Measurements from ENCODE around the gene NOL4L. TPM values are rescaled to one million over a fixed set of nuclear protein-coding genes. Genes with fewer than 3 reads are reported as not detected.

The NOL4L gene
- total RNA-seq, 4 donors from 2014 or later = 45.6 to 105 (median 85.9) TPM

GRCh38 chr20:32400476-32400875, 184.7 kb downstream of the NOL4L start:
- in situ Hi-C loops (cut with MboI; ENCODE audit: low pct_ligation_motif_present in 1 of 4, low pct_unique_long_range_greater_than_20kb in 1 of 4, low sequenced_read_pairs in 3 of 4) = no loop called here

DNA sequence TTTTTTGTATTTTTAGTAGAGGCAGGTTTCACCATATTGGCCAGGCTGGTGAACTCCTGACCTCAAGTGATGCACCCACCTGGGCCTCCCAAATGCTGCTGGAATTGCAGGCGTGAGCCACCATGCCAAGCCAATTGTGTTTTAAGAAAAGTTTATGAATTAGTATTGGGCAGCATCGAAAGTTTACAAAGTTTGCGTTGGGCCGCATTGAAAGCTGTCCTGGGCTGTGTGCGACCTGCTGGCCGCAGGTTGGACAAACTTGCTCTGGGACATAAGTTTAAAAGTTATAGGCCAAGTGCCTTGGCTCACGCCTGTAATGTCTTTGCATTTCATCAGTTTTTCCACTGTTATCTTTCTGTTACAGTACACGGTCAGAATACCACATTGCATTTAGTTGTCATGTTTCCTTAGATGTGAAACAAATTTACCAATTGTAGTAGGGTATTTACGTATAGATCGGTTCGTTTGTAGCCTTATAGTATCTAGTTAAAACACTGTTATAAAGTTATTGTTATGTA, 187.5 kb downstream of the NOL4L start:
- H3K27me3 ChIP-seq = no peaks in the 10 kb centered on the region
- no peak overlapping the region for H3K27ac ChIP-seq
- peaks cover 0 to 6% of the 10 kb centered on the region in 2 donors for H3K9me3 ChIP-seq
- intact Hi-C loops (cut with DNase I; ENCODE audit: low total_unique reads) (no loop called here), in situ Hi-C loops (cut with MboI; ENCODE audit: low pct_ligation_motif_present in 1 of 4, low pct_unique_long_range_greater_than_20kb in 1 of 4, low sequenced_read_pairs in 3 of 4) (no loop called here)
- peaks cover 0 to 3% (median 0%) of the 10 kb centered on the region in 4 donors for H3K4me1 ChIP-seq
- WGBS, 2 donors (ENCODE audit: low coverage in 1 of 2) = 77 to 89% methylated on average over 6 to 11 of the region's 11 CpGs
- peaks cover 0 to 5% (median 0%) of the 10 kb centered on the region in 4 donors for H3K36me3 ChIP-seq
- TF ChIP-seq POLR2A (IDR thresholded peaks at IDR 0.05) (no peak), POLR2AphosphoS5 (IDR thresholded peaks at IDR 0.05) (no peak), EP300 (IDR thresholded peaks at IDR 0.05; ENCODE audit: low read depth) (no peak)
- TF ChIP-seq, protein P1, sequence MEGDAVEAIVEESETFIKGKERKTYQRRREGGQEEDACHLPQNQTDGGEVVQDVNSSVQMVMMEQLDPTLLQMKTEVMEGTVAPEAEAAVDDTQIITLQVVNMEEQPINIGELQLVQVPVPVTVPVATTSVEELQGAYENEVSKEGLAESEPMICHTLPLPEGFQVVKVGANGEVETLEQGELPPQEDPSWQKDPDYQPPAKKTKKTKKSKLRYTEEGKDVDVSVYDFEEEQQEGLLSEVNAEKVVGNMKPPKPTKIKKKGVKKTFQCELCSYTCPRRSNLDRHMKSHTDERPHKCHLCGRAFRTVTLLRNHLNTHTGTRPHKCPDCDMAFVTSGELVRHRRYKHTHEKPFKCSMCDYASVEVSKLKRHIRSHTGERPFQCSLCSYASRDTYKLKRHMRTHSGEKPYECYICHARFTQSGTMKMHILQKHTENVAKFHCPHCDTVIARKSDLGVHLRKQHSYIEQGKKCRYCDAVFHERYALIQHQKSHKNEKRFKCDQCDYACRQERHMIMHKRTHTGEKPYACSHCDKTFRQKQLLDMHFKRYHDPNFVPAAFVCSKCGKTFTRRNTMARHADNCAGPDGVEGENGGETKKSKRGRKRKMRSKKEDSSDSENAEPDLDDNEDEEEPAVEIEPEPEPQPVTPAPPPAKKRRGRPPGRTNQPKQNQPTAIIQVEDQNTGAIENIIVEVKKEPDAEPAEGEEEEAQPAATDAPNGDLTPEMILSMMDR (IDR thresholded peaks at IDR 0.05) = no peak
- no peak overlapping the region for H3K4me3 ChIP-seq
- DNase-seq = no peak

More at GRCh38 chr20:32400476-32400875, 184.7 kb downstream of the NOL4L start:
- WGBS, 2 donors (ENCODE audit: low coverage in 1 of 2) = 100% methylated on average over 1 of the region's 1 CpG; no CpG with 5 or more reads in 1 of the 2 donors
- no peak for DNase-seq
- Histone ChIP-seq H3K9me3 (no peaks in the 10 kb centered on the region), H3K36me3 (no peaks in the 10 kb centered on the region), H3K27me3 (no peaks in the 10 kb centered on the region), H3K4me1 (peaks cover 0 to 3% (median 0%) of the 10 kb centered on the region in 4 donors), H3K27ac (no peak overlapping the region), H3K4me3 (no peak overlapping the region)
- TF ChIP-seq, protein P1 (IDR thresholded peaks at IDR 0.05) = no peak
- intact Hi-C loops (cut with DNase I; ENCODE audit: low total_unique reads) = no loop called here

GRCh38 chr20:32396646-32397160, 188.4 kb downstream of the NOL4L start:
- 87 to 89% methylated on average over 3 of the region's 3 CpGs for WGBS, 2 donors (ENCODE audit: low coverage in 1 of 2)
- Histone ChIP-seq H3K9me3 (peaks cover 0 to 6% of the 10 kb centered on the region in 2 donors), H3K27me3 (no peaks in the 10 kb centered on the region), H3K27ac (no peak overlapping the region), H3K36me3 (peaks cover 0 to 5% (median 0%) of the 10 kb centered on the region in 4 donors), H3K4me1 (peaks cover 0 to 3% (median 0%) of the 10 kb centered on the region in 4 donors), H3K4me3 (no peak overlapping the region)
- in situ Hi-C loops (cut with MboI; ENCODE audit: low pct_ligation_motif_present in 1 of 4, low pct_unique_long_range_greater_than_20kb in 1 of 4, low sequenced_read_pairs in 3 of 4) (no loop called here), intact Hi-C loops (cut with DNase I; ENCODE audit: low total_unique reads) (no loop called here)
- DNase-seq = no peak
- no peak for TF ChIP-seq EP300 (IDR thresholded peaks at IDR 0.05; ENCODE audit: low read depth)
- TF ChIP-seq, protein P1 (IDR thresholded peaks at IDR 0.05) = no peak
- no peak for TF ChIP-seq POLR2AphosphoS5 (IDR thresholded peaks at IDR 0.05)
- no peak for TF ChIP-seq POLR2A (IDR thresholded peaks at IDR 0.05)

DNA sequence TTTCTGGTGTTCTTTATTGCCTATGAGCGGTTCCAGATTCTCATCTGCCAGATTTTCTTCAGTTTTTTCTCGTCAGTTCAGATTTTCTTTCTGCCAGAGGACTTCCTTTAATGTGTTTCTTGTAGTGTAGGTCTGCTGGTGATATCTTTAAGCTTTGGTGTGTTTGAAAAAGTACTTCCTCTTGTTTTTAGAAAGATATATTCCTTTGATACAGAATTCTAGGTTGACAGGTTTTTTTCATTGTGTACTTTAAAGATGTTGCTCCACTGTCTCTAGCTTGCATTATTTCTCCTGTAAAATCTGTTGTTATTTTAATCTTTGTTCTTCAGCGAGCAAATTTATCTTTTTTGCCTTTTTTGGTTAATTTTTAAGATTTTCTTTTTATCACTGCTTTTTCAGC, 190.1 kb downstream of the NOL4L start:
- no peak for TF ChIP-seq POLR2A (IDR thresholded peaks at IDR 0.05)
- TF ChIP-seq, protein P1 (IDR thresholded peaks at IDR 0.05) = no peak
- TF ChIP-seq POLR2AphosphoS5 (IDR thresholded peaks at IDR 0.05) = no peak
- no peak for TF ChIP-seq EP300 (IDR thresholded peaks at IDR 0.05; ENCODE audit: low read depth)
- 83 to 95% methylated on average over 3 of the region's 3 CpGs for WGBS, 2 donors (ENCODE audit: low coverage in 1 of 2)
- Histone ChIP-seq H3K27me3 (no peaks in the 10 kb centered on the region), H3K4me3 (no peak overlapping the region), H3K27ac (no peak overlapping the region), H3K9me3 (peaks cover 0 to 6% of the 10 kb centered on the region in 2 donors), H3K4me1 (peaks cover 0 to 15% (median 11%) of the 10 kb centered on the region in 4 donors), H3K36me3 (peaks cover 0 to 5% (median 0%) of the 10 kb centered on the region in 4 donors)
- in situ Hi-C loops (cut with MboI; ENCODE audit: low pct_ligation_motif_present in 1 of 4, low pct_unique_long_range_greater_than_20kb in 1 of 4, low sequenced_read_pairs in 3 of 4) = no loop called here
- intact Hi-C loops (cut with DNase I; ENCODE audit: low total_unique reads) = no loop called here
- no peak for DNase-seq

Other genes with a start within 250 kb of the NOL4L start
- 100 to 1,000 TPM in 1 of 4 donors, 10 to 100 TPM in 3; 39.6 to 293 (median 92.8) TPM for gene ASXL1, start 227.0 kb downstream of the NOL4L start, total RNA-seq
- gene C20orf203, start 88.6 kb upstream of the NOL4L start, total RNA-seq = under 1 TPM in 1 of 4 donors, not detected in 3; 0.16 TPM
- gene COMMD7, start 158.1 kb upstream of the NOL4L start, total RNA-seq = 10 to 100 TPM; 14.3 to 24.8 (median 20.2) TPM
- 1 to 10 TPM in 1 of 4 donors, under 1 TPM in 3; 0.37 to 6.8 (median 0.67) TPM for gene DNMT3B, start 177.1 kb upstream of the NOL4L start, total RNA-seq
- gene MAPRE1, start 234.6 kb upstream of the NOL4L start, total RNA-seq = 10 to 100 TPM; 30.3 to 66.8 (median 60.5) TPM